Transverse colon (tissue), 4 donors: Measurements from ENCODE around the gene IL23A. TPM values are rescaled to one million over a fixed set of nuclear protein-coding genes. Genes with fewer than 3 reads are reported as not detected.
"Not testable (repeated sequence)": the region's sequence is repeated elsewhere in the genome, so short reads cannot be mapped to it uniquely, and the experiment has no call there.

Source experiments
- DNase-seq: peaks from one replicate; pipeline ENCODE4 v3.0.0-alpha.2; 2019
- H3K27ac ChIP-seq, 4 donors: fragments of 200-600 bp; sonication (generic); 2 replicates each; pipeline ENCODE4 v1.5.1; 2016 to 2018; ENCODE audit warnings: inconsistent platforms in 4 of 4
- H3K27me3 ChIP-seq: fragments of 200-600 bp; sonication (generic); 2 replicates; pipeline ENCODE4 v1.5.1; 2017; ENCODE audit warnings: inconsistent platforms
- H3K36me3 ChIP-seq, 4 donors: fragments of 200-600 bp; sonication (generic); 2 replicates each; pipeline ENCODE4 v1.5.1; 2017 to 2019; ENCODE audit warnings: inconsistent platforms in 4 of 4
- H3K4me1 ChIP-seq, 4 donors: fragments of 200-600 bp; sonication (generic); 2 replicates each; pipeline ENCODE4 v1.5.1; 2017 to 2020; ENCODE audit warnings: inconsistent platforms in 4 of 4
- H3K4me3 ChIP-seq, 4 donors: fragments of 200-600 bp; sonication (generic); 1 replicate in 1 of 4; 2 replicates in 3 of 4; pipeline versions ENCODE4 v1.5.1 to v1.6.1; 2017 to 2019; ENCODE audit warnings: inconsistent platforms in 4 of 4
- H3K9me3 ChIP-seq, 2 donors: fragments of 200-600 bp; sonication (generic); 2 replicates each; pipeline ENCODE4 v1.5.1; 2017 to 2019; ENCODE audit warnings: inconsistent platforms in 2 of 2
- CTCF ChIP-seq, 5 experiments: fragments of 200-600 bp in 3 of 5; fragments of 450-650 bp in 2 of 5; sonication (generic) in 3 of 5; IDR thresholded peaks; 1 replicate in 2 of 5; 2 replicates in 3 of 5; pipeline ENCODE4 v1.5.1; 2016 to 2017; ENCODE audit warnings: antibody characterized with exemption in 5 of 5, inconsistent platforms in 3 of 5, mild to moderate bottlenecking in 2 of 5, moderate library complexity in 1 of 5
- EP300 ChIP-seq: sonication (generic); formaldehyde crosslinking; IDR thresholded peaks from one replicate; pipeline ENCODE4 v1.6.1; 2017; ENCODE audit warnings: antibody characterized with exemption, low read depth
- POLR2A ChIP-seq: fragments of 450-650 bp; IDR thresholded peaks from one replicate; pipeline ENCODE4 v1.6.1; 2016; ENCODE audit warnings: antibody characterized with exemption, mild to moderate bottlenecking, moderate library complexity
- POLR2AphosphoS5 ChIP-seq, 3 donors: sonication (generic); formaldehyde crosslinking; IDR thresholded peaks; one replicate each; pipeline ENCODE4 v1.6.1; 2016; ENCODE audit warnings: antibody characterized with exemption in 3 of 3
- WGBS, 2 donors: methylation state at CpG; one replicate each; pipeline ENCODE4 v1.1.5; 2018; ENCODE audit warnings: low coverage in 1 of 2; 5-methylcytosine and 5-hydroxymethylcytosine counted together
- in situ Hi-C, 4 donors: fragments of 200-750 bp; cut with MboI; loops; one replicate each; pipeline versions ENCODE4 v1.15.0 to v1.15.1; 2017; ENCODE audit warnings: low sequenced_read_pairs in 3 of 4, low pct_ligation_motif_present in 1 of 4, low pct_unique_long_range_greater_than_20kb in 1 of 4
- intact Hi-C: fragments of 100-400 bp; cut with DNase I; formaldehyde crosslinking; loops from one replicate; pipeline ENCODE4 v1.15.1; 2023; ENCODE audit warnings: low total_unique reads
- total RNA-seq, 4 donors: library from RNA; depleted of rRNA; stranded (reverse); fragments of >200 nt; gene quantifications; one replicate each; pipeline ENCODE4 v1.1.0, GENCODE V29; 2016

The IL23A gene
- total RNA-seq, 4 donors from 2014 or later: 1.3 TPM; not detected in 3

GRCh38 chr12:56317675-56318074, 21.0 kb upstream of the IL23A start:
- in situ Hi-C loops: loop anchor here in 1 of 4 donors (10.0 kb wide), 1 partner anchor 147 kb away; the partner anchor contains the start of gene SPRYD4
- intact Hi-C loops: no loop called here

GRCh38 chr12:56321027-56321426, 17.7 kb upstream of the IL23A start:
- no peak for TF ChIP-seq CTCF (IDR thresholded peaks at IDR 0.05)
- no peak for TF ChIP-seq POLR2A
- intact Hi-C loops (no loop called here), in situ Hi-C loops (no loop called here)
- no peak overlapping the region for H3K27ac ChIP-seq
- no peak for DNase-seq
- H3K27me3 ChIP-seq: no peaks in the 10 kb centered on the region
- H3K36me3 ChIP-seq: peaks cover 0 to 52% (median 18%) of the 10 kb centered on the region in 4 donors
- 82% methylated on average over 2 of the region's 2 CpGs; no CpG with 5 or more reads in 1 of the 2 donors for WGBS, 2 donors
- H3K4me3 ChIP-seq: no peak overlapping the region
- H3K4me1 ChIP-seq: peaks cover 5 to 6% (median 5%) of the 10 kb centered on the region in 4 donors
- H3K9me3 ChIP-seq: no peaks in the 10 kb centered on the region

More at GRCh38 chr12:56317675-56318074, 21.0 kb upstream of the IL23A start:
- peaks cover 13 to 17% (median 16%) of the 10 kb centered on the region in 4 donors for H3K4me1 ChIP-seq
- DNase-seq: no peak
- H3K9me3 ChIP-seq: no peaks in the 10 kb centered on the region
- no peaks in the 10 kb centered on the region for H3K27me3 ChIP-seq
- 85% methylated on average over 3 of the region's 3 CpGs; no CpG with 5 or more reads in 1 of the 2 donors for WGBS, 2 donors
- peaks cover 0 to 30% (median 3%) of the 10 kb centered on the region in 4 donors for H3K36me3 ChIP-seq
- H3K27ac ChIP-seq: no peak overlapping the region
- TF ChIP-seq POLR2A (no peak), CTCF (IDR thresholded peaks at IDR 0.05) (no peak), POLR2AphosphoS5 (IDR thresholded peaks at IDR 0.05) (no peak), EP300 (no peak)
- H3K4me3 ChIP-seq: no peak overlapping the region

GRCh38 chr12:56321610-56322009, 17.1 kb upstream of the IL23A start:
- H3K27ac ChIP-seq, H3K4me1 ChIP-seq, H3K4me3 ChIP-seq, DNase-seq, intact Hi-C loops, in situ Hi-C loops, H3K27me3 ChIP-seq, H3K9me3 ChIP-seq: not testable (repeated sequence)
- 93% methylated on average over 8 of the region's 8 CpGs; no CpG with 5 or more reads in 1 of the 2 donors for WGBS, 2 donors
- peaks cover 0 to 52% (median 21%) of the 10 kb centered on the region in 4 donors for H3K36me3 ChIP-seq

- 95 to 100% methylated on average over 5 to 6 of the region's 6 CpGs for WGBS, 2 donors
- Histone ChIP-seq H3K36me3 (peaks cover 0 to 51% (median 24%) of the 10 kb centered on the region in 4 donors), H3K4me1 (no peaks in the 10 kb centered on the region), H3K27ac (no peak overlapping the region), H3K27me3 (no peaks in the 10 kb centered on the region), H3K4me3 (no peak overlapping the region), H3K9me3 (no peaks in the 10 kb centered on the region)
- in situ Hi-C loops (no loop called here), intact Hi-C loops (no loop called here)
- no peak for TF ChIP-seq POLR2A
- TF ChIP-seq EP300: no peak
- no peak for TF ChIP-seq CTCF (IDR thresholded peaks at IDR 0.05)
- no peak for TF ChIP-seq POLR2AphosphoS5 (IDR thresholded peaks at IDR 0.05)
- no peak for DNase-seq
Measured at GRCh38 chr12:56324206-56324605, 14.5 kb upstream of the IL23A start.

GRCh38 chr12:56326126-56326525, 12.6 kb upstream of the IL23A start:
- intact Hi-C loops: no loop called here
- in situ Hi-C loops: loop anchor here in 1 of 4 donors (25.0 kb wide), 1 partner anchor 136 kb away; the partner anchor contains the start of genes MIP and SPRYD4
- WGBS, 2 donors: 92 to 100% methylated on average over 1 to 8 of the region's 8 CpGs
- TF ChIP-seq CTCF (IDR thresholded peaks at IDR 0.05) (no peak), POLR2AphosphoS5 (IDR thresholded peaks at IDR 0.05) (no peak), EP300 (no peak), POLR2A (no peak)
- H3K27me3 ChIP-seq: no peaks in the 10 kb centered on the region
- H3K9me3 ChIP-seq: no peaks in the 10 kb centered on the region
- DNase-seq: no peak
- H3K4me1 ChIP-seq: no peaks in the 10 kb centered on the region
- H3K27ac ChIP-seq: no peak overlapping the region
- H3K36me3 ChIP-seq: peaks cover 0 to 51% (median 18%) of the 10 kb centered on the region in 4 donors
- no peak overlapping the region for H3K4me3 ChIP-seq
